TTC549 (cell line): ENCODE measurements around the gene ADAMTS16.

Experiments used
- FAIRE-seq: peaks from 2 replicates; lab custom pipeline; 2012; peaks lifted over from hg19 to GRCh38; lab: Jason Lieb, UNC

Gene ADAMTS16

GRCh38 chr5:5145651-5146529 lies 5.8 kb downstream of the ADAMTS16 start:
- FAIRE-seq = no peak

- no peak for FAIRE-seq
Observed at GRCh38 chr5:5146530-5147160, 6.5 kb downstream of the ADAMTS16 start.

- FAIRE-seq = no peak
Observed at GRCh38 chr5:5149154-5149553, 9.0 kb downstream of the ADAMTS16 start.

GRCh38 chr5:5150667-5151066 lies 10.5 kb downstream of the ADAMTS16 start:
- FAIRE-seq = no peak

GRCh38 chr5:5154733-5155132 lies 14.6 kb downstream of the ADAMTS16 start:
- no peak for FAIRE-seq

GRCh38 chr5:5155617-5156016 lies 15.5 kb downstream of the ADAMTS16 start:
- no peak for FAIRE-seq

- no peak for FAIRE-seq
Observed at GRCh38 chr5:5156471-5157082, 16.4 kb downstream of the ADAMTS16 start.

GRCh38 chr5:5158472-5158895 lies 18.4 kb downstream of the ADAMTS16 start:
- FAIRE-seq = no peak

- no peak for FAIRE-seq
Observed at GRCh38 chr5:5159282-5160103, 19.4 kb downstream of the ADAMTS16 start.

GRCh38 chr5:5164163-5164562 lies 24.0 kb downstream of the ADAMTS16 start:
- no peak for FAIRE-seq

GRCh38 chr5:5165541-5166002 lies 25.4 kb downstream of the ADAMTS16 start:
- FAIRE-seq = no peak

- FAIRE-seq = no peak
Observed at GRCh38 chr5:5169466-5169865, 29.3 kb downstream of the ADAMTS16 start.

- FAIRE-seq = no peak
Observed at GRCh38 chr5:5178136-5178535, 38.0 kb downstream of the ADAMTS16 start.

- FAIRE-seq = no peak
Observed at GRCh38 chr5:5178580-5178979, 38.5 kb downstream of the ADAMTS16 start.

GRCh38 chr5:5179079-5179478 lies 38.9 kb downstream of the ADAMTS16 start:
- no peak for FAIRE-seq

- FAIRE-seq = no peak
Observed at GRCh38 chr5:5179597-5179996, 39.5 kb downstream of the ADAMTS16 start.

GRCh38 chr5:5181650-5182324 lies 41.7 kb downstream of the ADAMTS16 start:
- FAIRE-seq = no peak

- no peak for FAIRE-seq
Observed at GRCh38 chr5:5182508-5183188, 42.5 kb downstream of the ADAMTS16 start.

- no peak for FAIRE-seq
Observed at GRCh38 chr5:5183189-5183699, 43.1 kb downstream of the ADAMTS16 start.

- no peak for FAIRE-seq
Observed at GRCh38 chr5:5183933-5184332, 43.8 kb downstream of the ADAMTS16 start.
